ENCODE results near the gene C21orf58.
"Not testable (repeated sequence)": the region's sequence is repeated elsewhere in the genome, so short reads cannot be mapped to it uniquely, and the experiment has no call there.

Gene C21orf58

DNA sequence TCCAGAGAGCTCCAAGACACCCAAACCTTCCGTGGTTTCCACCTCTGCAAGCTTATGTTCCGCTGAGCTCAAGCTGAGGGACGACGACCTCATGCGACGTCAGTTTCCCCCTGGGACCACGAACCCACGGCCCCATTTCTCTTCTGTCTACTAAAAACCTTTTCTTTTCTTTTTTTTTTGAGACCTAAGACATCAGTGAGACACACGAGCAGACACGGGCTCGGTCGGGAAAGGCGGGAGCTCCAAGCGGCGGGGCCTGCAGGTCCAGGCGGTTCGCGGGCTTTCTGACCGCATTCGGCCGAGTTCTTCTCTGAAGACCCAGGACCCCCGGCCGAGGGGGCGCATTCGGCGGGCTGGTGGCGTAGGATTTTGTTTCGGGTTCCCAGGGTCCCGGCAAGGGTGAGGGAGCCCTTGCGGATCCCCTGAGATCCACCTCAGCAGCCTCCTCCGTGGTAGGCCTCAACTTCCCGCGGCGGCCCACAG lies 402 bp downstream of the C21orf58 start:
- no peak for DNase-seq

DNA sequence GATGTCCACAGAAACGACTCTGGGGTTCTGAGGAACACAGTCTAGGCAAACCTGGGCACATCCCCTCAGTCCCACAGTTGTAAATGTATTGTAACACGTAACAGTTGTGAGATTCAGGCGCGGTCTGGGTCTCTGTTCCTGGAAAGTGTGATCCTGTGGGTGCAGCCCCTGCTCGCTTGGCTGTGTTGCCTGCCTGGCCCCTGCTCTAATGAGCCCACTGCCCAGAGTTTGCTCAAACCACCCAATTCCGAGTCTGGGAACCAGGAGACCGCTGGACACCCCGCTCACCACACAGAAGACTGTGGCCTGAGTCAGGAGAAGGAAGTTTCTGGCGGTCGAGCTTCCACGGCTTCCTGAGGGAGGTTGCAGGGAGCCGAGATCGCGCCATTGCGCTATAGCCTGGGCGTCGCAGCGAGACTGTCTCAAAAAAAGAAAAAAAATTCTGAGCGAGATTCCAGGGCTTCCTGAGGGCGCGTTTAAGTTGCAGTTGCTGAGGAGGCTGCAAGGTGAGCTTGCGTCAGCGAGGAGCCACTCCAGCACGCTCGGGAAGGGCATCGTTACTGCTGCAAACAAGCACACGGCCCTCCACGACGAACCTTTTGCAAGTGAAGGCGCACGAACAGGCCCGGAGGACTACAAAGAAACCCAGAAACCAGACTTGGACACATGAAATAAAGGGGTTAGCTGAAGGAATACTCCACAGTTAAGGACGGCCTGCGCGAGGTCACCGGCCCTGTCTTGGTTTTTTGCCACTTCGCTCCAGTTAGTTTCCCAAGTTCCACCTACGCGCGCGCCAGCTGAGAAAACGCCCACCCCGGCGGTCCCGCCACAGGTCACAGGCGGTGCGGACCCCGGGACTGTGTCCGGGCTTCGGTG lies 1.1 kb downstream of the C21orf58 start:
- no peak for DNase-seq

DNA sequence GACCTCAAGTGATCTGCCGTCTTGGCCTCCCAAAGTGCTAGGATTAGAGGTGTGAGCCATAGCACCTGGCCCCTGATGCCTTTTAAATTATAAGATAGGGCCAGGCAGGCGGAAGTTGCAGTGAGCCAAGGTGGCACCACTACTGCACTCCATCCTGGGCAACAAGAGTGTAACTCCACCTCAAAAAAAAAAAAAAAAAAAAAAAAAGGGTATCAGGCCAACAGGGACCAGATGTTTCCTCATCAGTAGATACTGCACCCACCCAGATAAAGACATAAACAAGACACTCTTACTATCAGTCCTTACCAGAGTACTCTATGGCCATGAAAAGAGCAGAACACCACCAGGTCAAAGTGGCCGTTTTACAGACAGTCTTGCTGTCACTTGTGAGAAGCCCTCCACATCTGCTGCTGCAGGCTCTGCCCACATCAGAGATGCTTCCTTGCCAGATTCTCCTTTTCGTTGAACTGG lies 3.3 kb downstream of the C21orf58 start:
- DNase-seq: no peak

DNA sequence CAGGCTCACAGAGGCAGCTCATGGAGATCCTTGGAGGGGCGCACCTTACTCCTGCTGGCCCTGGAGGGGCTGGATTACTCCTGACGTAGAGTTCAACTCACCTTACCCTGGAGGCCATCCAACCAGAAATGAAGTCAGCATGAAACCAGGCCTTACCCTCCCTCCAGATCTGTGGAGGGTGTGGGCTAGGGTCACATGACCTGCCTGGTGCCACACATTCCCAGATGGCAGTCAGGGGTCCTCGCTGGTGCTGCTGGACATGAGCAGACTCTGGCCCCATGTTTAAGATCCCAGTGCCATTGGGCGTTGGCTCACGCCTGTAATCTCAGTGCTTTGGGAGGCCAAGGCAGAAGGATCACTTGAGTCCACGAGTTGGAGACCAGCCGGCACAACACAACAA lies 4.5 kb downstream of the C21orf58 start:
- DNase-seq: no peak

DNA sequence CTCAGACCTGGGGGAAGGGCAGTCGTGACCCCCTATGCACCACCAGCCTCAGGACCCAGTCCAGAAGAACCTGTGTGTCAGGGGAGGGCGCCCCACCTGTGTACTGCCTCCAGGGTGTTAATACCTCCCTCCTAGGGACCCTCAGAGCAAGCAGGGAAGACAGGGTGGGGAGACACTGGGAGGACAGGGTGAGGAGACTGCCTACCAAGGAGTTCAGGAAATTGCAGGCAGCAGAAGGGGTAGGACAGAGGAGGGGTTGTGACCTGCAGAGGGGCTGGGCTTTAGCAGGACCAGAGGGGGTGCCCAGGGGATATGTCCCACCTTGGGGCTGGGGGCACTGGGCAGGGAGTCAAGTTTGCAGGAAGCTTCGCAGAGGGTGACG lies 5.2 kb downstream of the C21orf58 start:
- no peak for DNase-seq

DNA sequence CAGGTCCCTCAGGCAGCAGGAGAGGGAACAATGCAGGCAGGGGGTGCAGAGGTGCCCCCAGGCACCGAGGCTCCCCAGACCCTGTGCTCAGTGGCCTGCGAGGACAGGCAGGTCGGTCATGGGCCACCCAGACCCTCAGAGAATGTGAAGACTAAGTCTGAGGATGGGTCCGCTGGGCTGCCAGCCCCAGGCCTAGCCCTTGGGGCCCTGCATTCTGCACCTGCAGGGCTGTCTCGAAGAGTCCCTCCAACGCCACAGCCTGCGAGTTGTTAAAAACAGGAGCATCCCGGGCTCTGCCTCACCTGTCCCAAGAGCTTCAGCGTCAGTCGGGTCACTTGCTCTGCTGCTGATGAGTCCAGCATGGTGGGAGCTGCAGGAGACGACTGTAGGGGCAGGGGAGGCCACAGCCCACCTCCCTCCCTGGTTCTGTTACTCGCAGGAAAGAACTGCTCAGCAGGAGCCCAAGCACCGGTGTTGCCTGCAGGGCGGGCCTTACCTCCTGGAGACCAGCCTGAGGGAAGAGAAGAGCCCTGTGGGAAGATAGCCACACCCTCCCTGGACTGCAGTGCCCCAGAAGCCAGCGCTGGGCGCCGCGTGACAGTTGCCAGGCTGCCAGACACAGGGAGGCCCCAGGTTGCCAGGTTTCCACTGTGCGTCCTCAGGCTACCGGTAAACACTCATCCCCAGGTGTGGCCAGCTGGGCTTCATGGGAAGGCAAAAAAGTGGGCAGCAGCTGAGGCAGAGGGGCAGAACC lies 5.8 kb downstream of the C21orf58 start:
- no peak for DNase-seq

DNA sequence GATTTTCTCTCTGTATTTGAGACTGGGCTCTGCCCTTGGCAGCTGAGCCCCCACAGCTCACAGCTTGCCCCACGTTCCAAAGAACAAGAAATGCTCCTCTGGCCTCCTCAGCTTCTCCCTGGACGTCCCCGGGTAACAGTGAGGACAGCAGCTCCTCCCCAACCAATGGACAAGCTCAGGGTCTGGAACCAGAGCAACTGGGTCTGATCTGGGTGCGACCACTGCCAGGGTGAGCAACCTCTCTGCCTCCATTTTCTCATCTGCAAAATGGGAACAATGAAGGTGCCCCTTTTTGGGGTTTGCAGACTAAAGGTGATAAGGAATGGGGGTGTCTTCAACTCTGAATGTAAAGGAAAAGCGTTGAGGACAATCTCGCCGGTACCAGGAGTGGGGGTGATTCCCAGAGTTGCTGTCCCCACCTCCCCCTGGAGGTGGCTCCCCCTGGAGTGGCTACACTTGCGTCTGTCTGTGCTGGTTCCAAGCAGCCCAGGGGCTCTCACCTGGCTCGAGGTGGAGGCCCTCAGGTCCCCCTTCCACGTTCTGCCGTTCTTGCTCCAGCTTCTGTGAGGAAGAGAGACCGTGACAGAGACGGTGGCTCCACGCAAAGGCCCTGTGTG lies 6.9 kb downstream of the C21orf58 start:
- DNase-seq: no peak

DNA sequence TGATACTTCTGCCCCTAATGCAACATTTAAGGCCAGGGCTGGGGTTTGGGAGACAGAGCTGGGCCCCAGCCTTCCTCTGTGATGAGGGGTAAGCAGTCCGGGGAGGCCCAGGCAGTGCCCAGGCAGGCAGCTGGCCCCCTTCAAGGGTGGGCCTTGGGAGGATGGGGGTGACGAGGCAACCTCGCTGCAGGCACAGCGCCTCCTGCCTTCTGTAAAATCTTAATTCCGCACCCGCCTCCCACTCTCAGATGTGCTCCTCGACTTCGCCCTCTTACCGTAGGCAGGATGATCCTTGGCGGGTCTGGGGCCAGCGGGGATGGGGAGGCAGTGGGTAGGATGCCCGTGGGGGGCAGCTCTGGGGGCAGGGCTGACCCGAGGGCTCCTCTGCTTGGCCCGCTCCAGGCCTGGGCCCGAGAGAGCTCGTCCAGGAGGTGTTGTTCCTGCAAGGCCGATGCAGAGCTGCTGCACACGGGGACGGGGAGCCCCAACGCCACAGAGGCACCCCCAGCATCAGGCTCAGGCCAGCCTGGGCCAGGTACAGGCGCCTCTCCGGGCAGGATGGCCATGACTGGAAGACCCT lies 9.1 kb downstream of the C21orf58 start:
- no peak for DNase-seq

DNA sequence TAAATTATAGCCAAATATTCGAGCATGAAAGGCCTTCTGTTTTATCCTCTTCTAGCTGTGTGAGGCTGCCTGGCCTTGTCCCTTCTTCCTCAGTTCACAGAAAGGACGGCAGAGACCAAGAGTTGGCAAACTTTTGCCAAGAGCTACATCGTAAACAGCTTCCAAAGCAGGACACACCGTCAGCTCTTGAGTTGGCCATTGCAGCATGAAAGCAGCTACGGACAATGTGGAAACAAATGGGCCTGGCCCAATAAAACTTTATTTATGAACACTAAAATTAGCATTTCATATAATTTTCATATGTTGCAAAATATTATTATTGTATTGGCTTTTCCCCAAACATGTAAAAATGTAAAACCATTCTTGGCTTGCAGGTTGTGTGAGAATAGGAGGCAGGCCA lies 10.7 kb downstream of the C21orf58 start:
- no peak for DNase-seq

DNA sequence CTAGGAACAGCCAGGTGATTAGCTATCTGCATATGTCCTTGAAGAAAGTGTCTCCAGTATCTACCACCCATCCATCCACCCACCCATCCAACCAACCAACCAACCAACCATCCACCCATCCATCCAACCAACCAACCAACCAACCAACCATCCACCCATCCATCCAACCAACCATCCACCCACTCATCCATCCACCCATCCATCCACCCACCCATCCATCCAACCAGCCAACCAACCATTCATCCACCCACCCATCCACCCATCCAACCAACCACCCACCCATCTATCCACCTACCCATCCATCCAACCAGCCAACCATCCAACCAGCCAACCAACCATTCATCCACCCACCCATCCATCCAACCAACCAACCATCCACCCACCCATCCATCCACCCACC lies 12.1 kb downstream of the C21orf58 start:
- DNase-seq: no peak

DNA sequence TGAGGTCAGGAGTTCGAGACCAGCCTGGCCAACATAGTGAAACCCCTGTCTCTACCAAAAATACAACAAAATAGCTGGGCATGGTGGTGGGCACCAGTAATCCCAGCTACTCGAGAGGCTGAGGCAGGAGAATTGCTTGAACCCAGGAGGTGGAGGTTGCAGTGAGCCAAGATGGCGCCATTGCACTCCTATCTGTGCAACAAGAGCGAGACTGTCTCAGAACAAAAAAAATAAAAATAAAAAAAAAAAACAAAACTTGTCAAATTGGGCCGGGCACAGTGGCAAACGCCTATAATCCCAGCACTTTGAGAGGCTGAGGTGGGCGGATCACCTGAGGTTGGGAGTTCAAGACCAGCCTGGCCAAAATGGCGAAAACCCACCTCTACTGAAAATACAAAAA lies 13.4 kb downstream of the C21orf58 start:
- DNase-seq: not testable (repeated sequence)

DNA sequence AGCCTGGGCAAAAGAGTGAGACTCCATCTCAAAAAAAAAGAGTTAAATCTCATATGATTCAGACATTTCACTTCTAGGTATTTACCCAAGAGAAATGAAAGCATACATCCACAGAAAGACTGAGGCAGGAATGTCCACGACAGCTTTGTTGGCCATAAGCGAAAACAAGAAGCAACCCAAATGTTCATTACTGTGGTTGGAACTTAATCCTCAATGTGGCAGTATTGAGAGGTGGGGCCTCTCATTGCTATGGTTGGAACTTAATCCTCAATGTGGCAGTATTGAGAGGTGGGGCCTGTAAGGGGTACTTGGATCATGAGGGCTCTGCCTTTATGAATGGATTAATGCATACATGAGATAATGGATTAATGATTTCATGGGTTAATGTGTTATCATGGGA lies 15.2 kb downstream of the C21orf58 start:
- DNase-seq: no peak

DNA sequence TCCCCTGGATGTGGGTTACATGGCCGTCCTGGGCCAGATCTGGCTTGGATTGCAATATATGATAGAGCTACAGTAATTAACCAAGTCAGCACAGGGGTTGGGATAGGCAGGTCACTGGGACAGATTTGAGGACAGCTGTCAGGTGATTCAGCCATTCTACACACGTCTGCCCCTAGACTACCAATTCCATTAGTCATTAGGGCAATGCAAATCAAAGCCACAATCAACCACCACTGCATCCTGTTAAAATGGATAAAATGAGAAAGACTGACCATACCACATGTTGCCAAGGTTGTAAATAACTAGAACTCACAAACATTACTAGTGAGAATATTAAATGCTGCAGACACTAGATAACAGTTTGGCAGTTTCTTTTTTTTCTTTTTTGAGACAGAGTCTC lies 16.0 kb downstream of the C21orf58 start:
- DNase-seq: no peak

DNA sequence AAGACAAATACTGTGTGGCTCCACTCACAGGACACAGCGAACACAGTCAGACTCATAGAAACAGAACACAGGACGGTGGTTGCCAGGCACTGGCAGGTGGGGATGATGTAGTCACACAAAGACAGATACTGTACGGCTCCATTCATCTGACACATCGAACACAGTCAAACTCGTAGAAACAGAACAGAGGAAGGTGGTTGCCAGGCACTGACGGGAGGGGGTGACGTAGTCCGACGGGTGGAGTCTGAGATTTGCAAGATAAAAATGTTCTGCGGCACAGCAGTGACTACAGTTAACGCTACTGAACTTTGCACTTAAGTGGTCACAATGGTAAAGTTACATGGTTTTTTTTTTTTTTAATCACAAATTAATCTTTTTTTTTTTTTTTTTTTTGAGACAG lies 18.7 kb downstream of the C21orf58 start:
- DNase-seq: no peak

DNA sequence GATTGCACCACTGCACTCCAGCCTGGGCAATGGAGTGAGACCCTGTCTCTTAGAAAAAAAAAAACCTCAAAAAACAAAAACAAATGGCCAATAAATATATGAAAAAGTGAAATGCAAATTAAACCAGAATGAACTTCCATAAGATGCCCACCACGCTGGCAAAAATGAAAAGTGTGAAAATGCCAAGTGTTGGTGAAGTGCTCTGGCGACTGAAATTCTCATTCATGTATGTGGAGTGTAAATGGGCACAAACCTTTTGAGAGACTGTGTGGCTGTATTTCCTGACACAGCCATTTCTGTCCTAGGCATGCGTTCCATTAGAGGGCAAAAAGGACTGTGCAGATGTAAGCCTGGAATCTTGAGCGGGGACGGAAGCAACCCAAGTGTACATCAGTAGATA lies 19.2 kb downstream of the C21orf58 start:
- DNase-seq: no peak

DNA sequence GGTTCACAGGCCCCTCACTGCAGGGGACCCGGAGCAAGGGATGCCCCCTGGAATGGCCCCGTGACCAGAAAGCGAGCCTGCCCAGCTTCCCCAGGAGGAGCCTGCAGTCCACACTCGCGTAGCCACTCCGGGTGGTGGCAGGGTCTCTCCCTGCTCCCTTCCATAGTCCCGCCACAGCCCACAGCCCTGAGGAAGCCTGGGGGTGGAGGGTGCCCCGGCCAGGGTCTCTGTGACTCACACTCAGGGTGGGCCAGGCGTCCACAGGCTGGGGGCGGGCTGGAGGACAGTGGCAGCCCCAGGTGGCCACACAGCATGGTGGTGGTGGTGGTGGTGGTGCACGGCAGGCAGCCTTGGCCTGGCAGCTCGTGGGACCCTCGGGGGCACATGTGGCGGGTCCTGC lies 21.9 kb downstream of the C21orf58 start:
- no peak for DNase-seq

DNA sequence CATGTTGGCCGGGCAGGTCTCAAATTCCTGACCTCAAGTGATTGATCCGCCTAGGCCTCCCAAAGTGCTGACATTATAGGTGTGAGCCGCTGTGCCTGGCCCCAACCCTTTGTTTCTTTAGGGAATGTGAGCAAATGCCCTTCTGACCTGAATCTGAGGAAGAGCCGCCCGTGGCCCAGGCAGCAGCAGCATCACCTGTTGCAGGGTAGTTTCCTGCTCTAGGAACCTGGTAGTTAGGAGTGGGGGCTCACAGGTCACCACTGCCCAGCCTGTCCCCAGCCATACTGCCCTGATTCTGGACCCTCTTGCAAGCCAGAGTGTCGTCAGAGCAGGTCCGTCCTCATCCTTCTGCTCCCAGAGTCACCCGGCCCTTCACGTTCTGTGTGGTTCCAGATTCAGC lies 24.5 kb downstream of the C21orf58 start:
- no peak for DNase-seq

DNA sequence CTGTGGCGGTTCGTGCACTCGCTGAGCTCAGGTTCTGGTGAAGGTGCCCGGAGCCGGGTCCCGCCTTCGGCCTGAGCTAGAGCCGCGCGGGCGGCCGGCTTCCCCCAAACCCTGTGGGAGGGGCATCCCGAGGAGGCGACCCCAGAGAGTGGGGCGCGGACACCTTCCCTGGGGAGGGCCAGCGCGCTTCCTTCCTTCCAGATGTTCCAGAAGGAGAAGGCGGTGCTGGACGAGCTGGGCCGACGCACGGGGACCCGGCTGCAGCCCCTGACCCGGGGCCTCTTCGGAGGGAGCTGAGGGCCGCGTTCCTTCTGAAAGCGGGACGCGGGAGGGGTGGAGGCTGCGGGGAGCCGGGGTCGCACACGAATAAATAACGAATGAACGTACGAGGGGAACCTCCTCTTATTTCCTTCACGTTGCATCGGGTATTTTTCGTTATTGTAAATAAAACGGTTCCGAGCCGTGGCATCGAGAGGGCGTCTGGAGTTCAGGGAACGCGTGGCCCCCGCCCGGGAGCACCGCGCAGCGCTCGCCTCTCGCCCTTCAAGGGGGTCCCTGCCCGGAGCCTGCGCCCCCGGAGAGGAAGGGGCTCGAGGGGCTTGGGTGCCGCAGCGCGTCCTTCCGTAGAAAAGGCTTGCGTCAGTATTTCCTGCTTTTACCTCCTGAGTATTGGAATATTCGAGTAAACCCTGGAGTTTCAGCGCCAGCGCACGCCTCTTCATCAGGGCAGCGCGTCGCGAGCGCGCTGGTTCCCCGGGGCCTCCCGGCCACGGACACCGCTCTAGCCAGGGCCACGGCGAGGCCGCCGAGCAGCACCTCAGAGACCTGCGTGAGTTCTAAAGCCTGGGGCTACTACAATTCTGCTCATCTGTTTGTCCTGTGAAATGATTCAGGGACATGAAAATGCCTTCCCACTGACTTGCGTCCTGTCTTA lies 26.1 kb downstream of the C21orf58 start:
- no peak for DNase-seq

DNA sequence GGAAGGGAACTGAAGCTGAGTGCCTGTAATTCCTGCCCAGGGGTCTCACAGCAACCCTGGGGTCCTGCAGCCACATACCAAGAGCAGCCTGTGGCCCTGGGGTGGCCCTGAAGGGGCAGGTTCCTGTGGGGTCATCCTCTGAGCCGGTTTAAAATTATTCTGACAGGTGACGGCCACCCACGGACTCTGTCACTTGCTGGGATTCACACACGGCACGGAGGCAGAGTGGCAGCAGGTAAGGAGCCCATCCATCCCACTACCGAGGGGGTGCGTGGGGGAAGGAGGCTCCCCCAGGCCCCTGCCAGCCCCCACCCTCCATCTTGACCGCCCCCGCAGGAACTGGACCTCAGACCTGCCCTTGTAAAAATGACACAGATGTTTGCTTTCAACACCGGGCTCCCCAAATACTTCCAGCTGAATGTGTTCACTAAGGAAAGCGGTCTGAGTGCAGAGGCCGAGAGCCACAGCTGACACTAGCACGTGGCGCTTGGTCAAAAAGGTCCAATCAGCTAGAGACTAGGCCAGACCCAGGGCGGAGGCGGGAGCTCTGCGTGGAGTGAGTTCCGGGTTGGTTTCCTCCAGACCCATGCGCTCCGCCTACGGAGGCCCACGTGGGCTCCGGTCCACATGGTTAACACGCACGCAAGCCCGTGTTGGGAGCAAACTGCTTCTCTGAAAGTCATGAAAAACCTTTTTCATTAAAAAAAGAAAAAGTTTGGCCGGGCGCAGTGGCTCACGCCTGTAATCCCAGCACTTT lies 27.5 kb downstream of the C21orf58 start:
- peak in 3 of 4 experiments; percentile 9 to 18 (median 17) for DNase-seq

DNA sequence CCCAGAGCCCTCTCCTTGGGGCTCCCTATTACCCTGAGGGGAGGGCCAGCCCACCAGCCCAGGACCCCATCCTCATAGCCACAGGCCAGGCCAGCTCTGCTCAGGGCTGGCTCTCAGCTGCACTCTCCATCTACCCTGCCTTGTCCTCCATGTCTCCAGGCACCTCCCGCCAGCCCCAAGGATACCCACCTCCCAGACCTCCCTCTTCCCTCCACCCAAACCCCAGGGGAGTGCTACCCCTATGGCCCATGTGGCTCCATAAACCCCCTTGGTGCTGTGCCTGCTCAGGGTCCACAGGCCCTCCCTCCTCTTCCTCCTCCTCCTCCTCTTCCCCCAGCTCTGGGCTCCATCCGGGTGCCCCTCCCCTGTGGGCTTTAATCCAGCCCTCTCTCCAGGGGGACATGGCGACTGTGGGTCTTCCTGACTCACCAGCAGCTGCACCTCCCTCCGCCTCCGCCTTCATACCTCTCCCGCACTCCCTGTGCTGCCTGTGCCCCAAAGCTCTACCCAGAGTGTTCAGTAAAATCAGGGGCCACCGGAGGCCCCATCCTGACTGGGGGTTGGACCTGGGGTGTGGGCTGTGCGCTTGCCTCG lies 28.4 kb downstream of the C21orf58 start:
- DNase-seq: no peak

DNA sequence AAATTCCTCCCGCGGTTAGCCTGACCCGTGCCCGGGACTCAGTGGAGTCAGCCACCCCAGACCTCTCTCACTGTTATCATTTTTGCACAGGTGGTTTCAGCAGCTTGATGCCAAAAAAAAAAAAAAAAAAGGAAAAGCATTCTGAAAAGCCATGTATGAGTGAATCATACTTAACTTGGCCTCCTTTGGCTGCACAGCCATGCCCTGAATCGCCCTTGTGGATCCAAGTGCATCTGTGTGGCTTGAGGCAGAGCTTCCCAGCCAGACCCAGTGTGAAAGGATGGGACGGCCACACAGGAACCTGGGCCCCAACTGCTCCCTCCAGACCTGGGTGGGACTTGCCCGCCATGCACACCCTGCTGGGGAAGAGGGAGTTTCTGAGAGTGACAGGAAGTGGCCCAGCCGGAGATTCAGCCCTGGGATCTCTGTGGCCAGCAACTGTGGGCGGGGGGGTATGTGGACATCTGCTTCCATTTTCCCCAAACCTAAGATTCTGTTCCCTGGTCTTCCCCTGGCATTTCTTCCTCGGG lies 29.0 kb downstream of the C21orf58 start:
- no peak for DNase-seq

Measured in activated CD4-positive, CD25-positive, alpha-beta regulatory T cell (primary cell).